Spleen (tissue), 11 donors: ENCODE data around the gene C16orf92. TPM values are rescaled to one million over a fixed set of nuclear protein-coding genes. Genes with fewer than 3 reads are reported as not detected.
A peak's percentile ranks its signal among the peaks of the same experiment; 100 is the strongest.

Source experiments
- DNase-seq: peaks from one replicate; pipeline ENCODE4 v3.0.0-alpha.2; 2020
- H3K27ac ChIP-seq, 8 donors: fragments of 200-600 bp; sonication (generic) in 7 of 8; 1 replicate in 4 of 8; 2 replicates in 4 of 8; pipeline versions ENCODE4 v1.5.0 to v1.8.0; 2016 to 2021; ENCODE audit warnings: inconsistent platforms in 4 of 8, mild to moderate bottlenecking in 4 of 8, moderate library complexity in 1 of 8
- H3K27me3 ChIP-seq, 7 donors: fragments of 200-600 bp; sonication (generic) in 6 of 7; replicated peaks in 1 of 7; 1 replicate in 4 of 7; 2 replicates in 3 of 7; pipeline versions ENCODE4 v1.5.0 to v1.8.0; 2016 to 2021; ENCODE audit warnings: inconsistent platforms in 3 of 7, mild to moderate bottlenecking in 1 of 7
- H3K36me3 ChIP-seq, 6 donors: fragments of 200-600 bp; sonication (generic) in 5 of 6; 1 replicate in 4 of 6; 2 replicates in 2 of 6; pipeline versions ENCODE4 v1.5.0 to v1.8.0; 2016 to 2021; ENCODE audit warnings: inconsistent platforms in 2 of 6
- H3K4me1 ChIP-seq, 6 donors: fragments of 200-600 bp; sonication (generic) in 5 of 6; 1 replicate in 3 of 6; 2 replicates in 3 of 6; pipeline versions ENCODE4 v1.5.0 to v1.8.0; 2016 to 2021; ENCODE audit warnings: inconsistent platforms in 3 of 6
- H3K4me3 ChIP-seq, 8 donors: fragments of 200-600 bp; sonication (generic) in 7 of 8; 1 replicate in 4 of 8; 2 replicates in 4 of 8; pipeline versions ENCODE4 v1.5.0 to v1.8.0; 2016 to 2021; ENCODE audit warnings: inconsistent platforms in 4 of 8, mild to moderate bottlenecking in 4 of 8, moderate library complexity in 2 of 8
- H3K9me3 ChIP-seq, 8 donors: fragments of 200-600 bp; sonication (generic) in 7 of 8; 1 replicate in 4 of 8; 2 replicates in 4 of 8; pipeline versions ENCODE4 v1.5.0 to v1.8.0; 2016 to 2021; ENCODE audit warnings: inconsistent platforms in 4 of 8
- POLR2A ChIP-seq, 3 donors: fragments of 450-650 bp; IDR thresholded peaks; one replicate each; pipeline ENCODE4 v1.5.1; 2017; ENCODE audit warnings: antibody characterized with exemption in 3 of 3, mild to moderate bottlenecking in 1 of 3
- POLR2AphosphoS5 ChIP-seq, 3 donors: sonication (generic); formaldehyde crosslinking; IDR thresholded peaks; one replicate each; pipeline ENCODE4 v1.5.1; 2017; ENCODE audit warnings: antibody characterized with exemption in 3 of 3
- WGBS, 5 donors: extraction: QIAGEN DNeasy Blood & Tissue Kit in 3 of 5; methylation state at CpG; one replicate each; pipeline versions ENCODE4 v1.1.5 to v1.1.7; 2013 to 2018; 5-methylcytosine and 5-hydroxymethylcytosine counted together
- intact Hi-C: fragments of 100-400 bp; cut with DNase I; formaldehyde crosslinking; loops from one replicate; pipeline ENCODE4 v1.15.0; 2023; ENCODE audit warnings: low total_unique reads
- polyA plus RNA-seq, 3 donors: library from polyadenylated mRNA; stranded (reverse); fragments of 200-250 nt; gene quantifications; one replicate each; pipeline ENCODE4 v1.2.1, GENCODE V29; 2013
- total RNA-seq, 7 donors: library from RNA; depleted of rRNA in 3 of 7; stranded (reverse); fragments of >200 nt in 3 of 7; fragmentation: NEBNext Ultra II Directional in 4 of 7; extraction: Animal tissue kit (Norgen Biotek cat#: 25700) in 4 of 7; gene quantifications; one replicate each; pipeline versions ENCODE4 v1.1.0 to v1.2.1, GENCODE V29; 2016 to 2021
- TF ChIP-seq, protein P1 (sequence below), 11 experiments: fragments of 200-600 bp in 7 of 11; fragments of 450-650 bp in 4 of 11; sonication (generic) in 4 of 11; IDR thresholded peaks in 8 of 11; conservative IDR thresholded peaks in 3 of 11; 1 replicate in 7 of 11; 2 replicates in 4 of 11; pipeline versions ENCODE4 v1.4.0 to v1.8.0; 2016 to 2021; ENCODE audit warnings: antibody characterized with exemption in 11 of 11, inconsistent platforms in 4 of 11, mild to moderate bottlenecking in 1 of 11
- donor health status: healthy with polysubstance abuse.
- donor health status: DM: no; HTN: no; CAD: no; lungs with moderate emphysema.
- donor health status: DM: no; HTN: no; CAD: no.
- donor health status: Bipolar disorder and iron deficiency.
- donor health status: healthy.
- donor health status: DM: no; HTN: no; CAD: no.
- donor health status: DM: yes; HTN: yes; CAD: no.

C16orf92 gene
- total and polyA plus RNA-seq, 10 donors = not detected

DNA sequence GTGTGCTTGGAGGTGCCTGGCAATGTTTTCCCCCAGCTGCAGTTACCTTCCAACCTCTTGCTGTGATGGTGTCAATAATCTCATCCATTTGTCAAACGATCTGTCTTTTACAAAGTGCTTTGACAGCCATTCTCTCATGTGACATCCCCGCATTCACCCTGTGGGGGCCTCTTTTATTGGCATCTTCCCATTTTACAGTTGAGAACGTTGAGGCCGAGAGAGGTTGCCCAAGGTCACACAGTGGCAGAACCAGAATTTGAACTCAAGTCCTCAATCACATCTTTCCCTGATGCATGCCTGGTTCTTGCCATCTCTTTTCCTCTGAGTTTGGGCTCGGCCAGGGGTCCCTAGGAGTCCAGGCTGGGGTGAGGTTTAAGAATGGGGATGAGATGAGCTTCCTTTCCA lies 47.9 kb upstream of the C16orf92 start:
- Histone ChIP-seq H3K27me3 (no peaks in the 10 kb centered on the region), H3K36me3 (peaks cover 0 to 55% (median 33%) of the 10 kb centered on the region in 6 donors), H3K4me1 (peaks cover 25 to 75% (median 55%) of the 10 kb centered on the region in 6 donors), H3K4me3 (peak overlapping the region; percentile 76 to 99 (median 94)), H3K9me3 (no peaks in the 10 kb centered on the region), H3K27ac (peak overlapping the region; percentile 91 to 96 (median 95))
- 38 to 64% (median 56%) methylated on average over 5 of the region's 5 CpGs for WGBS, 5 donors
- intact Hi-C loops = loop anchor here (2.0 kb wide), 1 partner anchor 20 kb away; the partner anchor contains the start of gene HIRIP3
- TF ChIP-seq, protein P1, sequence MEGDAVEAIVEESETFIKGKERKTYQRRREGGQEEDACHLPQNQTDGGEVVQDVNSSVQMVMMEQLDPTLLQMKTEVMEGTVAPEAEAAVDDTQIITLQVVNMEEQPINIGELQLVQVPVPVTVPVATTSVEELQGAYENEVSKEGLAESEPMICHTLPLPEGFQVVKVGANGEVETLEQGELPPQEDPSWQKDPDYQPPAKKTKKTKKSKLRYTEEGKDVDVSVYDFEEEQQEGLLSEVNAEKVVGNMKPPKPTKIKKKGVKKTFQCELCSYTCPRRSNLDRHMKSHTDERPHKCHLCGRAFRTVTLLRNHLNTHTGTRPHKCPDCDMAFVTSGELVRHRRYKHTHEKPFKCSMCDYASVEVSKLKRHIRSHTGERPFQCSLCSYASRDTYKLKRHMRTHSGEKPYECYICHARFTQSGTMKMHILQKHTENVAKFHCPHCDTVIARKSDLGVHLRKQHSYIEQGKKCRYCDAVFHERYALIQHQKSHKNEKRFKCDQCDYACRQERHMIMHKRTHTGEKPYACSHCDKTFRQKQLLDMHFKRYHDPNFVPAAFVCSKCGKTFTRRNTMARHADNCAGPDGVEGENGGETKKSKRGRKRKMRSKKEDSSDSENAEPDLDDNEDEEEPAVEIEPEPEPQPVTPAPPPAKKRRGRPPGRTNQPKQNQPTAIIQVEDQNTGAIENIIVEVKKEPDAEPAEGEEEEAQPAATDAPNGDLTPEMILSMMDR (IDR thresholded peaks at IDR 0.05 in 8 of 11, conservative IDR thresholded peaks at IDR 0.05 in 3 of 11) = no peak
- TF ChIP-seq POLR2A (IDR thresholded peaks at IDR 0.05) (no peak), POLR2AphosphoS5 (IDR thresholded peaks at IDR 0.05) (no peak)
- DNase-seq = no peak

- Histone ChIP-seq H3K4me3 (peak overlapping the region; percentile 9 to 99 (median 92)), H3K27me3 (no peaks in the 10 kb centered on the region), H3K27ac (peak overlapping the region; percentile 55 to 96 (median 95)), H3K9me3 (no peaks in the 10 kb centered on the region), H3K36me3 (peaks cover 0 to 55% (median 35%) of the 10 kb centered on the region in 6 donors), H3K4me1 (peaks cover 25 to 84% (median 58%) of the 10 kb centered on the region in 6 donors)
- intact Hi-C loops = loop anchor here (2.0 kb wide), 1 partner anchor 19 kb away; the partner anchor contains the start of gene HIRIP3
- DNase-seq = no peak
- WGBS, 5 donors = 13 to 33% (median 26%) methylated on average over 6 of the region's 6 CpGs
- TF ChIP-seq, protein P1 (IDR thresholded peaks at IDR 0.05 in 8 of 11, conservative IDR thresholded peaks at IDR 0.05 in 3 of 11) = no peak
- TF ChIP-seq POLR2AphosphoS5 (IDR thresholded peaks at IDR 0.05) = no peak
- no peak for TF ChIP-seq POLR2A (IDR thresholded peaks at IDR 0.05)
Measured at GRCh38 chr16:29975811-29976511, 47.0 kb upstream of the C16orf92 start.

DNA sequence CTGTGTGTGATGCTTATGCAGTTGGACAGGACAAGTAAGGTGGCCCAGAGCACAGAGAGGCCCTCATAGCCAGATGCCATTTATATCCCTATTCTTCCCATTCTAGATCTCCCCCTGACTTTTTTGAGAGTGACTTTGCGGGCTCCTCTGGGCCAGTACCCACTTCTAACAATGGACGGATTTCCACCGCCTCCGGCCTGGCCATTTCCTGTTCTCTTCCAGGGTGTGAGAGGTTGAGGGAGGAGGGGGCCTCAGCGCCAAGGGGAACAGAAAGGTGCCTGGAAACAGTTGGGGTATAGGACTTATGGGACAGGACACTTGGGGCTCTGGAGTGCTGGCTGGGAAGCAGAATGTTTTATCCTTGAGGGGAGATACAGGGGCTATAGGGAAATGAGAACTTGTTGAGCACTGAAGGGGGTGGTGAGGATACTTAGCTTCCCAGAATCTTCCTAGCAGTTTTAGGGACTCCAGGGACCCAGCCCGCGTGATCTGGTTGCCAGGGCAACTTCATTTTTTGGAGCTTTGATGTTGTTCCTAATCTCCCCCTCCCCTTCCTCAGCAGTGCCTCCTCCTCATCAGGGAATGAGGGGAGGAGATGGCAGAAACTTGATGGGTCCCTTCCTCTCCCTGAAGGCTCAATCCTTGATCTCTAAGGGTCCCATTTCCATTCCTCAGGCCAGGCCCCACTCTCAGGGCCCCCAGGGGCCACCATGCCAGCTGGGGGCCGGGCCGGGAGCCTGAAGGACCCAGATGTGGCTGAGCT lies 45.8 kb upstream of the C16orf92 start:
- H3K36me3 ChIP-seq = peaks cover 0 to 55% (median 48%) of the 10 kb centered on the region in 6 donors
- WGBS, 5 donors = 60 to 76% (median 70%) methylated on average over 9 of the region's 9 CpGs
- no peaks in the 10 kb centered on the region for H3K27me3 ChIP-seq
- no peak for DNase-seq
- intact Hi-C loops = no loop called here
- H3K4me1 ChIP-seq = peaks cover 25 to 88% (median 61%) of the 10 kb centered on the region in 6 donors
- H3K9me3 ChIP-seq = no peaks in the 10 kb centered on the region
- TF ChIP-seq, protein P1 (IDR thresholded peaks at IDR 0.05 in 8 of 11, conservative IDR thresholded peaks at IDR 0.05 in 3 of 11) = no peak
- no peak for TF ChIP-seq POLR2A (IDR thresholded peaks at IDR 0.05)
- TF ChIP-seq POLR2AphosphoS5 (IDR thresholded peaks at IDR 0.05) = peak in 2 of 3 donors; percentile 52 to 57
- peak overlapping the region; percentile 24 to 96 (median 95) for H3K27ac ChIP-seq
- peak overlapping the region in 5 of 8 donors; percentile 76 to 99 (median 95) for H3K4me3 ChIP-seq
